IMR-90 (cell line): ENCODE data around the gene ATP8B3. TPM values are rescaled to one million over a fixed set of nuclear protein-coding genes. Genes with fewer than 3 reads are reported as not detected.

Experiments used
- ATAC-seq: fragments of 200-7000 bp; cut with Tn5 transposase; 2 replicates; pipeline ENCODE4 v1.9.1; 2020; ENCODE audit warnings: low read depth, mild to moderate bottlenecking, moderate library complexity
- BruUV-seq: library from RNA; stranded (reverse); fragments of 400-500 nt; replicated peaks from 2 replicates; lab custom pipeline; 2021; lab: Mats Ljungman, UMichigan
- CTCF ChIA-PET: fragments of 300-600 bp; formaldehyde crosslinking; extraction: SDS; loops from one replicate; lab custom pipeline; 2021; ENCODE audit warnings: antibody characterized with exemption; lab: Yijun Ruan, JAX
- POLR2A ChIA-PET: fragments of 300-600 bp; sonication (Branson Sonifier 250); formaldehyde crosslinking; loops from one replicate; lab custom pipeline; 2022; ENCODE audit warnings: antibody characterized with exemption; ENCODE audit not compliant: unreplicated experiment; lab: Charles Lee
- DNase-seq: peaks from one replicate; pipeline ENCODE4 v3.0.0; 2013
- H2AFZ ChIP-seq: replicated peaks from 2 replicates; pipeline ENCODE3; 2013; ENCODE audit warnings: low read length, mild to moderate bottlenecking; ENCODE audit not compliant: poor library complexity
- H2AK5ac ChIP-seq: 2 replicates; pipeline ENCODE4 v1.6.1; 2013; ENCODE audit warnings: low read depth, low read length, inconsistent platforms
- H2AK9ac ChIP-seq: replicated peaks from 2 replicates; pipeline ENCODE3; 2013; ENCODE audit warnings: mild to moderate bottlenecking, low read depth, low read length, moderate library complexity; ENCODE audit not compliant: poor library complexity
- H2BK120ac ChIP-seq: 2 replicates; pipeline ENCODE4 v1.6.1; 2013; ENCODE audit warnings: low read depth, low read length, inconsistent platforms
- H2BK15ac ChIP-seq: 3 replicates; pipeline ENCODE4 v1.6.1; 2013; ENCODE audit warnings: low read depth, low read length, inconsistent platforms
- H2BK20ac ChIP-seq: 2 replicates; pipeline ENCODE4 v1.6.1; 2013; ENCODE audit warnings: low read depth, mild to moderate bottlenecking, inconsistent platforms, low read length, moderate library complexity
- H2BK5ac ChIP-seq: 2 replicates; pipeline ENCODE4 v1.6.1; 2013; ENCODE audit warnings: mild to moderate bottlenecking, low read depth, low read length, inconsistent platforms; ENCODE audit not compliant: poor library complexity, severe bottlenecking
- H3K14ac ChIP-seq: replicated peaks from 2 replicates; pipeline ENCODE4 v1.6.1; 2013; ENCODE audit warnings: low read depth, low read length, inconsistent platforms
- H3K18ac ChIP-seq: 2 replicates; pipeline ENCODE4 v1.6.1; 2013; ENCODE audit warnings: low read depth, low read length, control low read depth
- H3K23ac ChIP-seq: 2 replicates; pipeline ENCODE4 v1.6.1; 2013; ENCODE audit warnings: low read depth, low read length, inconsistent platforms
- H3K27ac ChIP-seq: 2 replicates; pipeline ENCODE4 v1.5.1; 2013; ENCODE audit warnings: mild to moderate bottlenecking, control low read depth, low read length; ENCODE audit not compliant: insufficient read depth
- H3K27me3 ChIP-seq: 2 replicates; pipeline ENCODE4 v1.6.1; 2013; ENCODE audit warnings: low read length; ENCODE audit not compliant: control insufficient read depth, insufficient read depth
- H3K36me3 ChIP-seq: 2 replicates; pipeline ENCODE4 v1.6.1; 2013; ENCODE audit warnings: low read length, mixed read lengths; ENCODE audit not compliant: control insufficient read depth, insufficient read depth
- H3K4ac ChIP-seq: 2 replicates; pipeline ENCODE4 v1.6.1; 2013; ENCODE audit warnings: low read depth, low read length, inconsistent platforms
- H3K4me1 ChIP-seq: 2 replicates; pipeline ENCODE4 v1.6.1; 2013; ENCODE audit warnings: low read length, mixed read lengths; ENCODE audit not compliant: control insufficient read depth, insufficient read depth
- H3K4me2 ChIP-seq: 2 replicates; pipeline ENCODE4 v1.6.1; 2013; ENCODE audit warnings: low read depth, mild to moderate bottlenecking, control low read depth, low read length, moderate library complexity
- H3K4me3 ChIP-seq: 2 replicates; pipeline ENCODE4 v1.5.1; 2013; ENCODE audit warnings: low read depth, mild to moderate bottlenecking, control low read depth, low read length, moderate library complexity; ENCODE audit not compliant: insufficient read depth
- H3K56ac ChIP-seq: 2 replicates; pipeline ENCODE4 v1.6.1; 2013; ENCODE audit warnings: low read length, inconsistent platforms; ENCODE audit not compliant: insufficient read depth; ENCODE audit errors: extremely low read depth
- H3K79me1 ChIP-seq, 2 experiments: 2 replicates each; pipeline ENCODE4 v1.6.1; 2013; ENCODE audit warnings: low read length in 2 of 2, inconsistent platforms in 1 of 2, low read depth in 1 of 2
- H3K9ac ChIP-seq: 2 replicates; pipeline ENCODE4 v1.6.1; 2013; ENCODE audit warnings: low read depth, low read length, control low read depth
- H3K9me1 ChIP-seq: 2 replicates; pipeline ENCODE4 v1.6.1; 2013; ENCODE audit warnings: low read length, inconsistent platforms; ENCODE audit not compliant: insufficient read depth
- H3K9me3 ChIP-seq: 2 replicates; pipeline ENCODE4 v1.6.1; 2013; ENCODE audit warnings: low read length; ENCODE audit not compliant: control insufficient read depth, insufficient read depth
- H4K20me1 ChIP-seq: 2 replicates; pipeline ENCODE4 v1.6.1; 2013; ENCODE audit warnings: low read length, inconsistent platforms; ENCODE audit not compliant: insufficient read depth
- H4K5ac ChIP-seq: 2 replicates; pipeline ENCODE4 v1.6.1; 2013; ENCODE audit warnings: mild to moderate bottlenecking, low read depth, low read length, control low read depth
- H4K8ac ChIP-seq, 2 experiments: 2 replicates each; pipeline ENCODE4 v1.6.1; 2013; ENCODE audit warnings: low read depth in 2 of 2, low read length in 2 of 2, control low read depth in 1 of 2, inconsistent platforms in 1 of 2
- H4K91ac ChIP-seq: 2 replicates; pipeline ENCODE4 v1.6.1; 2013; ENCODE audit warnings: low read depth, low read length, inconsistent platforms; ENCODE audit not compliant: insufficient read depth
- BHLHE40 ChIP-seq: fragments of 150-350 bp; IDR thresholded peaks from 2 replicates; pipeline ENCODE4 v1.6.1; 2016; ENCODE audit warnings: mild to moderate bottlenecking, low read depth, low read length
- CEBPB ChIP-seq: IDR thresholded peaks from 2 replicates; pipeline ENCODE4 v1.6.1; 2012; ENCODE audit warnings: low read depth, low read length, improper control_type of control experiment
- CHD1 ChIP-seq: IDR thresholded peaks from 2 replicates; pipeline ENCODE4 v1.6.1; 2012; ENCODE audit warnings: low read depth, low read length, improper control_type of control experiment
- ELK1 ChIP-seq: fragments of 150-350 bp; IDR thresholded peaks from 2 replicates; pipeline ENCODE4 v1.6.1; 2016; ENCODE audit warnings: low read depth, mild to moderate bottlenecking, low read length, moderate library complexity, borderline replicate concordance
- MAFK ChIP-seq: IDR thresholded peaks from 2 replicates; pipeline ENCODE4 v1.6.1; 2012; ENCODE audit warnings: low read depth, low read length, improper control_type of control experiment
- MAZ ChIP-seq: IDR thresholded peaks from 2 replicates; pipeline ENCODE4 v1.6.1; 2012; ENCODE audit warnings: low read depth, mild to moderate bottlenecking, low read length, improper control_type of control experiment, moderate library complexity, borderline replicate concordance
- MXI1 ChIP-seq: IDR thresholded peaks from 2 replicates; pipeline ENCODE4 v1.6.1; 2012; ENCODE audit warnings: low read depth, mild to moderate bottlenecking, low read length, moderate library complexity, borderline replicate concordance
- NFE2L2 ChIP-seq: fragments of 150-350 bp; IDR thresholded peaks from 2 replicates; pipeline ENCODE4 v1.6.1; 2016; ENCODE audit warnings: low read depth, mild to moderate bottlenecking, low read length
- POLR2A ChIP-seq: IDR thresholded peaks from 2 replicates; pipeline ENCODE4 v1.6.1; 2012; ENCODE audit warnings: mild to moderate bottlenecking, low read depth, low read length
- RAD21 ChIP-seq: IDR thresholded peaks from 2 replicates; pipeline ENCODE4 v1.6.1; 2012; ENCODE audit warnings: low read length, improper control_type of control experiment
- RCOR1 ChIP-seq: IDR thresholded peaks from 2 replicates; pipeline ENCODE4 v1.6.1; 2012; ENCODE audit warnings: mild to moderate bottlenecking, low read length, improper control_type of control experiment; ENCODE audit not compliant: insufficient replicate concordance
- SMC3 ChIP-seq: fragments of 150-350 bp; IDR thresholded peaks from 2 replicates; pipeline ENCODE4 v1.6.1; 2016; ENCODE audit warnings: low read depth, mild to moderate bottlenecking, antibody characterized with exemption, low read length, moderate library complexity
- USF2 ChIP-seq: fragments of 150-350 bp; IDR thresholded peaks from 2 replicates; pipeline ENCODE4 v1.6.1; 2017; ENCODE audit warnings: mild to moderate bottlenecking, antibody characterized with exemption, low read length, low read depth
- WGBS, 2 experiments: methylation state at CpG; one replicate each; pipeline versions ENCODE4 v1.1.5 to v1.1.7; 2013; ENCODE audit warnings: missing lambda C conversion rate in 2 of 2; ENCODE audit not compliant: insufficient read length in 1 of 2; ENCODE audit errors: extremely low coverage in 2 of 2; 5-methylcytosine and 5-hydroxymethylcytosine counted together
- dilution Hi-C: fragments of 300-500 bp; cut with HindIII; formaldehyde crosslinking; loops from one replicate; pipeline ENCODE4 v1.14.3; 2018; ENCODE audit warnings: low sequenced_read_pairs; ENCODE audit not compliant: unreplicated experiment
- in situ Hi-C: fragments of 300-500 bp; cut with MboI; formaldehyde crosslinking; loops from 3 replicates; pipeline ENCODE4 v1.14.3; 2019; ENCODE audit warnings: low sequenced_read_pairs, inconsistent platforms, mixed read lengths
- intact Hi-C: fragments of 100-400 bp; cut with micrococcal nuclease; formaldehyde crosslinking; loops from 2 replicates; pipeline ENCODE4 v1.10.0; 2022
- polyA plus RNA-seq, 3 experiments: library from polyadenylated mRNA; depleted of rRNA; stranded (reverse); fragments of >200 nt; gene quantifications; 2 replicates each; pipeline ENCODE4 v1.2.3, GENCODE V29; 2012; ENCODE audit warnings: low replicate concordance in 1 of 3
- total RNA-seq: library from RNA; depleted of rRNA; stranded (reverse); fragments of >200 nt; gene quantifications from 2 replicates; pipeline ENCODE4 v1.2.3, GENCODE V29; 2012

Gene ATP8B3
- total and polyA plus RNA-seq, 2 of the 4 experiments (the other 2 are of a cell fraction) = 1.6 to 8.1 TPM

- H3K18ac ChIP-seq = no peak overlapping the region
- H3K9ac ChIP-seq = no peak overlapping the region
- no peaks in the 10 kb centered on the region for H3K9me3 ChIP-seq
- no peak overlapping the region for H4K5ac ChIP-seq
- no peak overlapping the region for H3K56ac ChIP-seq
- H2BK15ac ChIP-seq = no peak overlapping the region
- no peak for ATAC-seq
- H2BK20ac ChIP-seq = no peak overlapping the region
- TF ChIP-seq CEBPB = no peak
- TF ChIP-seq USF2 = no peak
- no peak for TF ChIP-seq RAD21
- no peak for TF ChIP-seq RCOR1
- TF ChIP-seq CHD1 = no peak
- no peak for TF ChIP-seq ELK1
- TF ChIP-seq BHLHE40 = no peak
- no peak for TF ChIP-seq POLR2A
- no peak for TF ChIP-seq SMC3
- no peak for TF ChIP-seq NFE2L2
- no peak for TF ChIP-seq MXI1
- no peak for TF ChIP-seq MAZ
- TF ChIP-seq MAFK = no peak
- no peak for DNase-seq
- no peaks in the 10 kb centered on the region for H3K9me1 ChIP-seq
- no peak overlapping the region for H3K4ac ChIP-seq
- intact Hi-C loops = no loop called here
- no peak overlapping the region for H3K27ac ChIP-seq
- H3K23ac ChIP-seq = no peak overlapping the region
- no peak overlapping the region for H2AFZ ChIP-seq
- no TSS peak for BruUV-seq
- H3K4me3 ChIP-seq = no peak overlapping the region
- H3K36me3 ChIP-seq = peaks cover 45% of the 10 kb centered on the region
- CTCF ChIA-PET = no interaction called here
- peaks cover 0 to 4% of the 10 kb centered on the region in 2 experiments; a peak in 2 of 4 replicates for H3K79me1 ChIP-seq
- H2BK5ac ChIP-seq = no peak overlapping the region
- H2AK5ac ChIP-seq = no peak overlapping the region
- H3K27me3 ChIP-seq = no peaks in the 10 kb centered on the region
- 92% methylated on average over 20 of the region's 36 CpGs; no CpG with 5 or more reads in 1 of the 2 experiments for WGBS, 2 experiments
- POLR2A ChIA-PET = no interaction called here
- H2BK120ac ChIP-seq = no peak overlapping the region
- H4K91ac ChIP-seq = no peak overlapping the region
- dilution Hi-C loops = no loop called here
- H3K4me2 ChIP-seq = no peak overlapping the region
- no peak overlapping the region for H2AK9ac ChIP-seq
- H3K14ac ChIP-seq = no peak overlapping the region
- no peak overlapping the region for H4K8ac ChIP-seq
- H4K20me1 ChIP-seq = no peaks in the 10 kb centered on the region; the same call in 1 of the 2 replicates
- in situ Hi-C loops = no loop called here
- peaks cover 4% of the 10 kb centered on the region for H3K4me1 ChIP-seq
Observed at GRCh38 chr19:1816530-1817298, 4.6 kb upstream of the ATP8B3 start.
